Chondrocyte (in vitro differentiated cells): ENCODE results near the gene PUS10. TPM values are rescaled to one million over a fixed set of nuclear protein-coding genes. Genes with fewer than 3 reads are reported as not detected.
"Not testable (repeated sequence)": the region's sequence is repeated elsewhere in the genome, so short reads cannot be mapped to it uniquely, and the experiment has no call there.

ENCODE experiments used
- DNase-seq: peaks from one replicate; pipeline ENCODE4 v3.0.0; 2021; ENCODE audit warnings: mixed read lengths, low spot score
- H3K27ac Mint-ChIP-seq: one replicate; pipeline ENCODE4 v1.8.0; 2021; ENCODE audit warnings: mild to moderate bottlenecking, moderate library complexity, mixed read lengths; ENCODE audit not compliant: unreplicated experiment
- H3K27me3 Mint-ChIP-seq: 2 replicates; pipeline ENCODE4 v1.8.0; 2021; ENCODE audit warnings: low read depth, mixed read lengths
- H3K36me3 Mint-ChIP-seq: 2 replicates; pipeline ENCODE4 v1.8.0; 2021; ENCODE audit warnings: low read depth, mixed read lengths
- H3K4me1 Mint-ChIP-seq: 2 replicates; pipeline ENCODE4 v1.8.0; 2021; ENCODE audit warnings: low read depth, mild to moderate bottlenecking, mixed read lengths
- H3K4me3 Mint-ChIP-seq: one replicate; pipeline ENCODE4 v1.8.0; 2021; ENCODE audit warnings: mild to moderate bottlenecking, moderate library complexity, mixed read lengths; ENCODE audit not compliant: unreplicated experiment
- H3K9me3 Mint-ChIP-seq: 2 replicates; pipeline ENCODE4 v1.8.0; 2021; ENCODE audit warnings: low read depth, mixed read lengths
- CTCF ChIP-seq: fragments of 200-600 bp; sonication (generic); IDR thresholded peaks from 2 replicates; pipeline ENCODE4 v1.5.0; 2021; ENCODE audit warnings: antibody characterized with exemption, mild to moderate bottlenecking, moderate library complexity
- total RNA-seq: library from RNA; stranded (reverse); gene quantifications from 3 replicates; pipeline ENCODE4 v1.2.1, GENCODE V29; 2021

PUS10 gene
- total RNA-seq, 1 donor from 2014 or later: 5.1 TPM

DNA sequence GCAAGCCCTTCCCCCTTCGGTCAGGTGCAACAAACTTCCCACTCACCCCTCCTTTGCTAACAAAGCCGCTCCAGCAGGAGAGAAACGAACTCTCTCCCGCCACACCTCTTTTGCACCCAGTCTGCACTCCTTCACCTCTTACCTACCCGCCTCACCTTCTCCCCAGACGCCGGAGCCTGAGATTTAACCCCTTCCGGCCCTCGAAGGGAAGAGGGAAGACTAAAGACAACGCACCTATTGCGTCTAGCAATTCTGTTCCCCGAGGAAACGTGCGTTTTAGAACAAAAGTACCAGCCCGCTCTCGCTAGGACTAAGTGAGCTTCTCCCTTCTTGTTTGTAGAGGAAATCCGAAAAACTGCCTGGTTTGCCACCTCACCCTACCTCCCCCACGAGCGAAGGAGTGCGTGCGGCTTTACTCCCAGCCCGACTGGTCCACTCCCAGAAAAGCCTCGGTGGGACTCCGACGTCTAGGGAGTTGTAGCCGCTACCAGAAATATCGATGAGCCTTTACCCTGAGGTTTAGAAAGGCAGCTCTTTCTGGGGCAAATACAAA is 976 bp downstream of the PUS10 start:
- H3K27me3 Mint-ChIP-seq: no peaks in the 10 kb centered on the region
- H3K4me3 Mint-ChIP-seq: peak overlapping the region; percentile 99
- peaks cover 6% of the 10 kb centered on the region for H3K36me3 Mint-ChIP-seq
- no peak for DNase-seq
- peak overlapping the region; percentile 99 for H3K27ac Mint-ChIP-seq
- TF ChIP-seq CTCF: no peak
- peaks cover 42% of the 10 kb centered on the region for H3K4me1 Mint-ChIP-seq
- H3K9me3 Mint-ChIP-seq: peaks cover 4% of the 10 kb centered on the region

DNA sequence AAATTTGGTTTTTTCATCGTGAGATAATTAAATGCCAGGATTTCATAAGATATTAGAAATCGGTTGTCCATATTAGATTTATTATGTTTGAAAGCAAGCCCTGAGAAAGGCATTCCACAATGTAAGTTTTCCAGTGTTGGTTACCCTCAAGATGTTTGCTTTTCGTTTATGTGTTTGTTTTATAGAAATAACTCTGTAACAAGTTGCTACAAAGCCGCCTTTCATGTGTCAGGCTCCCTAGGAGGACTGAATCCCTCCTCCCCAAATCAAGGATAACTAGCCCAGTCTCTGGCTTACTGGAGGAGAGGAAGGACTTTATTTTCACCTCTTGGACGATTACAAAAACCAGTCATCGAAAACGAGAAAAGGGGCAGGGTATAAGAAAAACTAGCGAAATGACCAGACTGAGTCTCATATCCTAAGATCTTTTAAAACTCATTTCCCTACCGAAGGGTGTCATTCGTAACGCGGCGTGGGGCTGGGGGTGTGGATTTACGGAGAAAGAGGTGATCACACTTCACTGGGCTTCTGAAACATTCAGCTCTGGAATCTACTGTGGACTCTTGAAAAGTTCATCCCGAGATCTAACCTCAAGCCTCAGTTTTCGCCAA is 1.6 kb downstream of the PUS10 start:
- TF ChIP-seq CTCF: no peak
- H3K4me3 Mint-ChIP-seq: peak overlapping the region; percentile 99
- DNase-seq: no peak
- H3K27me3 Mint-ChIP-seq: no peaks in the 10 kb centered on the region
- peak overlapping the region; percentile 99 for H3K27ac Mint-ChIP-seq
- no peaks in the 10 kb centered on the region for H3K9me3 Mint-ChIP-seq
- peaks cover under 1% of the 10 kb centered on the region for H3K36me3 Mint-ChIP-seq
- peaks cover 47% of the 10 kb centered on the region for H3K4me1 Mint-ChIP-seq

DNA sequence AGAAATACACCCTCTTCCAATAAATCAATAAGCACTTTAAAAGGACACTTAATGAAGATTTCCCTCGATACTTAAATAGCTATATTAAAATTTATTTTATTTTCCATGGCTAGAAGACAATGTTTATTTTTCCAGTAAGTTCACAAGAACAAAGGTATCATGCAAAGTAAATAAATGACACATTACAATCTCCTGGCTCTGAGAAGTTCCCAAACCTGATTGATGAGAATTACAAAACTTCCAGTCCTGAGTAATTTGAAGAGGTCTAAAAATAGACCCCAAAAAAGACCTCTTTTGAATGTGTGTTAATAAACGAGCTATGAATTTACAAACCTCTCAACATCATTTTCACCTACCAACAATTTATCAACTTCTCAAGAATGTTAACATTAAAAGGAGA is 2.1 kb downstream of the PUS10 start:
- no peak for DNase-seq
- no peaks in the 10 kb centered on the region for H3K36me3 Mint-ChIP-seq
- H3K9me3 Mint-ChIP-seq: no peaks in the 10 kb centered on the region
- no peak for TF ChIP-seq CTCF
- H3K27me3 Mint-ChIP-seq: no peaks in the 10 kb centered on the region
- H3K4me3 Mint-ChIP-seq: peak overlapping the region; percentile 99
- no peak overlapping the region for H3K27ac Mint-ChIP-seq
- peaks cover 47% of the 10 kb centered on the region for H3K4me1 Mint-ChIP-seq

DNA sequence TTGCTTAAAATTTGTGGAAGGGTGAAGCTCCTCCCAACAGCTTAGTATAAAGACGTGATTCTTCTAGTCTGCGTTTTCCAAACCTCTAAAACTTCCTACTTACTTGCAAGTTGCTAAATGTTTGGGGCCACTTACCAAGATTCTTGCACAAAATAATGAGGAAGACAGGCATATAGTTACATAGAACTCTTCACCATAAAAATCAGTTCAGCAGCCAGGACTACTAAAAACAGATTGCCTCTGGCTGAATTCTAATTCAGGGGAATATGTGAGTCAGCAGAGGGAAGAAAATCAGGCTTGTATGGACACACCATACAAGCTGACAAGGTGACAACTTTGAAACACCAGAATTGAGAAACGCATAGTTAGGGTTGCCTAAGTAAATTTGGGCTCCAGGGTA is 3.3 kb downstream of the PUS10 start:
- peaks cover 45% of the 10 kb centered on the region for H3K4me1 Mint-ChIP-seq
- H3K27me3 Mint-ChIP-seq: no peaks in the 10 kb centered on the region
- DNase-seq: no peak
- H3K27ac Mint-ChIP-seq: no peak overlapping the region
- H3K36me3 Mint-ChIP-seq: no peaks in the 10 kb centered on the region
- no peak overlapping the region for H3K4me3 Mint-ChIP-seq
- no peaks in the 10 kb centered on the region for H3K9me3 Mint-ChIP-seq
- no peak for TF ChIP-seq CTCF

DNA sequence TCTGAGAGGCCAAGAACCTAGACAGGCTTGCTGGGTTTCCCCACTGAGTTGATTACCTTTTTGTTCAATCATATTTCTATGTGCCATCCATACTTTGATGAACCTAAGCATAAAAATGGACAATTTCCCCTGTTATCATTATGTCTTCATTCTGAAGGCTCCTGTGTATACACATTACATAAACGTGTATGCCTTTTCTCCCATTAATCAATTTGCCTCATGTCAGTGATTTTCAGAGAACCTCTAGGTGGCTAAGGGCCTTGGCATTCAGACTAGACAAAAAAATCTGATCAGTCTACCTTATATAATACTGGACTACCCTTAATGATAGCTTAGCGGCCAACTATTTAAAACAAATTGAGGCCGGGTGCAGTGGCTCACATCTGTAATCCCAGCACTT is 4.7 kb downstream of the PUS10 start:
- no peak for DNase-seq
- H3K36me3 Mint-ChIP-seq: no peaks in the 10 kb centered on the region
- no peak for TF ChIP-seq CTCF
- no peak overlapping the region for H3K27ac Mint-ChIP-seq
- H3K9me3 Mint-ChIP-seq: no peaks in the 10 kb centered on the region
- H3K4me3 Mint-ChIP-seq: no peak overlapping the region
- H3K4me1 Mint-ChIP-seq: peaks cover 33% of the 10 kb centered on the region
- H3K27me3 Mint-ChIP-seq: no peaks in the 10 kb centered on the region

DNA sequence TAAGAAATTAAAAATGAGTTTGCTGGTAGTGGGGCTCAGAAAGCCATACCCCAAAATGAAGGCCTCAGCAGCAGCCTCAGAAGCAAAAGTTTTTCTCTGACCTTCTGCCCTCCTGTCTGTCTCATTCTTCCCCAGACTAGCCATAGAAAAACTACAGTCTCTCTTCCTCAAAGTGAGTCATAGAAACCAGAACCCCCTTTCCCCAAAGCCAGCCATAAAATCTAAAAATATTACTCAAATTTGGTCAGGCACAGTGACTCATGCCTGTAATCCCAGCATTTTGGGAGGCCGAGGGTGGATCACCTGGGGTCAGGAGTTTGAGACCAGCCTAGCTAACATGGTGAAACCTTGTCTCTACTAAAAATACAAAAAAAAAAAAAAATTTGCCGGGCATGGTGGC is 5.8 kb downstream of the PUS10 start:
- Mint-ChIP-seq H3K4me1 (peaks cover 30% of the 10 kb centered on the region), H3K27ac (peak overlapping the region; percentile 58)
- not testable (repeated sequence) for H3K27me3 Mint-ChIP-seq, H3K4me3 Mint-ChIP-seq, H3K9me3 Mint-ChIP-seq, H3K36me3 Mint-ChIP-seq, DNase-seq
